ENCODE data around the gene SLC6A2. TPM values are rescaled to one million over a fixed set of nuclear protein-coding genes. Genes with fewer than 3 reads are reported as not detected.

The SLC6A2 gene
- total and polyA plus RNA-seq, 8 donors: 0.13 to 0.73 TPM; not detected in 6

GRCh38 chr16:55695595-55695994, 39.8 kb downstream of the SLC6A2 start:
- 74 to 84% (median 80%) methylated on average over 5 of the region's 5 CpGs for WGBS, 5 donors
- no peak overlapping the region for H3K4me3 ChIP-seq
- H3K9me3 ChIP-seq: no peaks in the 10 kb centered on the region
- DNase-seq: no peak
- H3K27ac ChIP-seq: no peak overlapping the region
- H3K36me3 ChIP-seq: no peaks in the 10 kb centered on the region
- H3K4me1 ChIP-seq: no peaks in the 10 kb centered on the region
- no peak for TF ChIP-seq POLR2AphosphoS5 (IDR thresholded peaks at IDR 0.05)
- no peak for TF ChIP-seq EP300 (IDR thresholded peaks at IDR 0.05)
- no peak for TF ChIP-seq CTCF (IDR thresholded peaks at IDR 0.05)
- no peak for TF ChIP-seq POLR2A (IDR thresholded peaks at IDR 0.05)
- H3K27me3 ChIP-seq: no peaks in the 10 kb centered on the region
- intact Hi-C loops (cut with DNase I; ENCODE audit: low total_unique reads): no loop called here

- TF ChIP-seq CTCF (IDR thresholded peaks at IDR 0.05) (no peak), EP300 (IDR thresholded peaks at IDR 0.05) (no peak), POLR2AphosphoS5 (IDR thresholded peaks at IDR 0.05) (no peak)
- no peak for DNase-seq
- Histone ChIP-seq H3K4me3 (no peak overlapping the region), H3K36me3 (no peaks in the 10 kb centered on the region), H3K4me1 (no peaks in the 10 kb centered on the region), H3K9me3 (no peaks in the 10 kb centered on the region), H3K27me3 (peaks cover 0 to under 1% (median 0%) of the 10 kb centered on the region in 3 donors), H3K27ac (no peak overlapping the region)
- intact Hi-C loops (cut with DNase I; ENCODE audit: low total_unique reads): no loop called here
- WGBS, 5 donors: 58 to 76% (median 71%) methylated on average over 7 of the region's 7 CpGs
These were observed 42.1 kb downstream of the SLC6A2 start for GRCh38 chr16:55697867-55698266.

GRCh38 chr16:55698331-55698730, 42.5 kb downstream of the SLC6A2 start:
- intact Hi-C loops (cut with DNase I; ENCODE audit: low total_unique reads): no loop called here
- TF ChIP-seq POLR2A (IDR thresholded peaks at IDR 0.05): no peak
- no peak for TF ChIP-seq CTCF (IDR thresholded peaks at IDR 0.05)
- no peak for TF ChIP-seq POLR2AphosphoS5 (IDR thresholded peaks at IDR 0.05)
- TF ChIP-seq EP300 (IDR thresholded peaks at IDR 0.05): no peak
- Histone ChIP-seq H3K27me3 (peaks cover 0 to 5% (median 0%) of the 10 kb centered on the region in 3 donors), H3K36me3 (no peaks in the 10 kb centered on the region), H3K27ac (no peak overlapping the region), H3K9me3 (no peaks in the 10 kb centered on the region), H3K4me1 (no peaks in the 10 kb centered on the region), H3K4me3 (no peak overlapping the region)
- 72 to 82% (median 75%) methylated on average over 6 of the region's 6 CpGs for WGBS, 5 donors
- DNase-seq: no peak

GRCh38 chr16:55698946-55699345, 43.2 kb downstream of the SLC6A2 start:
- H3K4me3 ChIP-seq: no peak overlapping the region
- intact Hi-C loops (cut with DNase I; ENCODE audit: low total_unique reads): no loop called here

More at GRCh38 chr16:55698946-55699345, 43.2 kb downstream of the SLC6A2 start:
- Histone ChIP-seq H3K36me3 (no peaks in the 10 kb centered on the region), H3K27me3 (peaks cover 0 to 10% (median 0%) of the 10 kb centered on the region in 3 donors), H3K4me1 (no peaks in the 10 kb centered on the region), H3K27ac (no peak overlapping the region), H3K9me3 (no peaks in the 10 kb centered on the region)
- TF ChIP-seq EP300 (IDR thresholded peaks at IDR 0.05): no peak
- TF ChIP-seq CTCF (IDR thresholded peaks at IDR 0.05): no peak
- DNase-seq: no peak
